Measurements from ENCODE around the gene LUC7L3.
"Not testable (repeated sequence)": the region's sequence is repeated elsewhere in the genome, so short reads cannot be mapped to it uniquely, and the experiment has no call there.

Gene LUC7L3

DNA sequence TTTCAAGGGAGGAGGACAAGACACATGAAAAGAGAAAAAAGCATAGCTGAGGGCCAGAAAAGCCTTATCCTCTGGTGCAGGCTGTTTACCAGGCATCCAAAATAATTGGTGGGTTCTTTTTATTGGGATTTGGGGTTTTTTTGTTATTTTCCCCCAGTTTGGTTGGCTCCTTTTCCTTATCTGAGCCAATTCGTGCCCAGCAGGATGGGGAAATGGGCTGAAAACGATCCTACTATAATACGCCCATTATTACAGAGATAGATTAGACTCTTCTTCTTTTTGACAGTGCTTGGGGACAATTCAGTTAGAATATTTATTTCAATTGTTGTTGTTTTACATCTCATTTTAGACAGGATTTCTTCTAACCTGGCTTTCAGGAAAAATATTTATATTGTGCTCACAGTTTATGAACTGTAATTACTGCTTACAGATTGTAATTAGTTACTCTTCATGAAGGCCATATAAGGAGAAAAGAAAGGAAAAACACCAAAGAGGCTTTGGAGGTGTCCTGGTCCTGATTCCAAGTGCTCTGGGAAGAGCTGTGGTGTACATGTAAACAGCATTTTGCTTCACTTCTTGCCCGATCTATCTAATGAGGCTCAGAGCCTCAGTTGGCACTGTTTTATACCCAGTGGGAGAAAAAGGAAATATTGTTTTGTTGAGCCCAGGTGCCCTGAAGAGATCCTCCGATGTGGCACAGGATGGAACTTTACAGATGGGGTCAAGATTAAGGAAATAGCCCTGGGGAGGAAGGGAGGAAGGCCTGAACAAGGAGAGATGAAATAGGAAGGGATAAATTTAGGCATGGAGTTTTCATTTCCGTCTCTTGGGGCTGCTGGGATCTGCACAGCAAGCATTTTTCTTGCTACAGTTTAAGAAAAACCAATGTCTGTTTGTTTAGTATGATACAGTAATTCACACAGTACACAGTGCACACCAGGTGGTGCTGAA lies 11.1 kb upstream of the LUC7L3 start:
- no peak for DNase-seq (ENCODE audit: low spot score)

DNA sequence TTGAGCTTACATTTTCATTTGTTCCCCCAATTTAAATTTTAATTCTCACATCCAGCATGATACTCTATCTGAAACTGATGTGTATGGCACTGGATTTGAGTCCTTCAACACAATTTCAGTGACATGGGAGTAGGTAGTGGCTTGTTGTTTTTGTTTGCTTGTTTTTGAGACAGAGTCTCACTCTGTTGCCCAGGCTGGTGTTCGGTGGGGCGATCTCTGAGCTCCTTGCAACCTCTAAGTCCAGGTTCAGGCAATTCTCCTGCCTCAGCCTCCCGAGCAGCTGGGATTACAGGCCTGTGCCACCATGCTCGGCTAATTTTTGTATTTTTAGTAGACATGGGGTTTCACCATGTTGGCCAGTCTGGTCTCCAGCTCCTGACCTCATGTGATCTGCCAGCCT lies 10.3 kb upstream of the LUC7L3 start:
- not testable (repeated sequence) for DNase-seq (ENCODE audit: low spot score)

DNA sequence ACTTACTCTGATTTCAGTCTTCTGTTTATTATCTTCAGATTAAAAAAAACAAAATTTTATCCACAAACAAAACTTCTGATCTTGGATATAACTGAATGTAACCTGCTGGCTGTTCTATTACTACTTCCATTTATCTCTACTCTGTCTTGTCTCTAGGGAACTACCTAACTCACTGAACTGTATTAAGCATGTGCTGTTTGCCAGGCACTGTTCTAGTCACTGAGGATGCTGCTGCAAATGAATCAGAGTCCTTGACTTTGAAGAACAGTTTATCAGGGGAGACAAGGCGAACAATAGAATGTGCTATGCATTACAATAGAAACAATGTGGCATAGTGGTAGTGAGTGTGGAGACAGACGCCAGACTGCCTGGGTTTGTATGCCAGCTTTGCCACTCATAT lies 9.4 kb upstream of the LUC7L3 start:
- no peak for DNase-seq (ENCODE audit: low spot score)

DNA sequence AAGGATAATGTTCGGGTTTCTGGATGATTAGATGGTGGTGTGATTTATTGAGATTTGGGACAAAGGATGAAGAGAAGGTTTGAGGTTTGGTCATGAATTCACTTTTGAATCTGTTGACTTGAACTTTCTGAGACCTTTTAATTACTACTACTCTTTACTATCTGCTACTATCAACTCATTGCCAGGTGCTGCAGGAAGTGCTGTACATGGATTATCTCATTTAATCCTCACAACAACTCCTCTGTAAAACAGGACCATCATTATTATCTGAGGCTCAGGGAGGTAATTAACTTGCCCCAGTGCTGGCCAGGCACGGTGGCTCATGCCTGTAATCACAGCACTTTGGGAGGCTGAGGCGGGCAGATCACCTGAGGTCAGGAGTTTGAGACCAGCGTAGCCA lies 8.8 kb upstream of the LUC7L3 start:
- no peak for DNase-seq (ENCODE audit: low spot score)

DNA sequence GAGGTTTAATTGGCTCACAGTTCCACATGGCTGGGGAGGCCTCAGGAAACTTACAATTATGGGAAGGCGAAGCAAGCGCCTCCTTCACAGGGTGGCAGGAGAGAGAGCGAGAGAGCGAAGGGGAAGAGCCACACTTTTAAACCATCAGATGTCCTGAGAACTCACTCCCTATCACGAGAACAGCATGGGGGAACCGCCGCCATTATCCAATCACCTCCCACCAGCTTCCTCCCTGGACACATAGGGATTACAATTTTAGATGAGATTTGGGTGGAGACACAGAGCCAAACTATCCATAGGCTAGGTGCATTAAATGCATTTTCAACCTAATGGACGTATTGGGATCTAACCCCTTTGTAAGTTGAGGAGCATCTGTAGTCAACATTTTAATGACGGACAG lies 6.8 kb upstream of the LUC7L3 start:
- DNase-seq (ENCODE audit: low spot score) = no peak

DNA sequence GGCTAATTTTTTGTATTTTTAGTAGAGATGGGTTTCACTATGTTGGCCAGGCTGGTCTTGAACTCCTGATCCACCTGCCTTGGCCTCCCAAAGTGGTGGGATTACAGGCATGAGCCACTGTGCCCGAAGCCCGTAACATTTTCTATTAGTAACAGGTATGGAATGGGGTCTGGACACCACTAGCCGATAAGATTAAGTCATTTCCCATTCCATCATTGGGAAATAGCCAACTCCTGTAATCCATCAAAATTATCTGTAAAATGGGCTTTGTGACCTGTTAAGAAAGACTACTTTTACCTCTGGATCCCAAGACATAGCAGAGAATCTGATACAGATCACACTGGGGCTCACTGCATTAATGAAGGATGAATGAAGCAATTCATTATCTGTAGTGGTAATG lies 3.9 kb upstream of the LUC7L3 start:
- no peak for DNase-seq (ENCODE audit: low spot score)

DNA sequence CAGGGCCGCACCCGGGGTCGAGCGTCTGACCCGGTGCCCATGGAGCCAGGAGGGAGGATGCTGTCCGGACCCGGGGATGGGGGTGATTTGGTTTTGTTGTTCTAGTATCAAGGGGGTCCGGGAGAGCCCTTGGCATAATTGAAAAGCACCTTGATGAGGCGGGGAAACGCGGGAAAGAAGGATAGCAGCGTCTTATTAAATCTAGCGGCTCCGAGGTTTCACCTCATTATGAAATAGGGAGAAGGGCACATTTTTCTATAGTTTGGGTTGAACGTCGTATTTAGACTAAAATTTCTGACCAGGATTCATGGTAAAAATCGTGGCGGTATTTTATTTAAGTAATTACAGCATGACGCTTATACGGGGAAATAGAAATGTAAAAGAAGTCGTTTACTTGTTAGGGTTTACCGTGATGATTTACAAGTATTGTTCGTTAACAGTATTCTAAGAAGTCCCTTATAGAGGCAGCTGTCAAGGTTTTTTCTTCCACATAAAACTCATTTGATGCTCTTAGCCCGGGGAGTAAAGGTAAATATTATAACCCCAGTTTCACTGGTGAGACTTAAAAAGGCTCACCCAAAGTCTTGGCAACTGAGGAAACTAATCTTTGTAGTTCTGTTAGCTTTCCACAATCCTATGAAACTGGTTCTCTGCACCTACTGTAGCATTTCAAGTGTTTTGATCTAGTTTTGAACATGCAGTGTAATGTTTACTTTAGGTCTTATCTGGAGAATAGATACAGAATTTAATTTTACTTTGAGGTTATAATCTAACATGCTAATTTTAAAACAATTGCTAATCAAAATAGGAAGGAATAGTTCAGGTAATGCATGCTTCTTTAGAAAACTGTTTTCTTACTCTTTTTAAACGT lies 756 bp downstream of the LUC7L3 start:
- no peak for DNase-seq (ENCODE audit: low spot score)

DNA sequence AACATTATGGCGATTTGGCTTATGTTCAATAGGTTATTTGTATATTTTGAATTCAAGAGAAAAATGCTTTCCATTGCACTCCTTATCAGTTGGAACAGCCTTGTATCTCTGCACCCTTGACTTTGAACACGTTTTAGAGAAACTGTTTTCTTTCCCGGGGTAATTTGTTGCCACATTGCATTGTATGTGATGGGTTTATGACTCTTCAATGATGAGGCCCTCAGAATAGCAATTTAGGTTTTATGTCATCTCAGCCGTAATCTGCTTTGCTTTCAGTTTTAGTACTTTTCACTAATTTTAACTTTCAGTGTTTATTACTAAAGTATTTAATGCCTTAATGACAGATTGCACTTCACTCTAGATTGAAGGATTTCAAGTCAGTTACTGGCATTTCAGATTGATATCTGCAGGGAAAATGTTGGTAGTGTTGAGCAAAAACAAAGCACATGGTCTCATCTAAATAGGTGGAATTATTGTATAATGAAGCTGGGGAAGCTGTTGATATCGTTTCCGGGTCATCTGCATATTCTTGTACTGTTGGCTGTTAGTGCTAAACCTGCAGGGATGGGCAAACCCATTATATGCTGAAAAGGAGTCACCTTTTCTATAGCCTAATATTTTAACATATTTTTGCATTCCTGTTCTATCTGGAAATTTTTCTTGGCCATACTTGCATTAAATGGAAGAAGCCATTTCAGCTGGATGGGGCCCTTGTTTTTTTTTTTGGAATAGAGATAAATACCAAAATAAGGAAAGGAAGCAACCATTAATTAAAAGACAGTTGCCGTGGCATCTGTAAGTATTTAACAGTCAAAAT lies 2.0 kb downstream of the LUC7L3 start:
- DNase-seq (ENCODE audit: low spot score) = no peak

DNA sequence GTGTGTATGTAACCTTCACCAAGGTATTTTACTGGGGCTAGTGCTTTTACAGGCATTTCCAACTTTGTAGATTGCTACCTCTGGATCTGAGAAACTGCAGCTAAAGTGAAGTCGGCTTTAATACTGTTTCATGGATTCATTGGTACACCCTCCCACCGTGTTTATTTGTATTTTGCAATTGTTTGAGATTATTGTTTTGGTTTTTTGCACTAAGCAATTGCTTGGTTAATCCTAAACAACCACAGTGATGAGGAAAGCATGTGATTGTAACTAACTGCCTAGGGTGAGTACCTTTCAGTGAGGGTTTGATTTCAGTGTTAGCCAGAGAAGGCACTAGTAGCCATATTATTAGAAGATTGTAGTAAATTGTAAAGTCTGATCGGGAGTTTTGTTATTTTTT lies 3.3 kb downstream of the LUC7L3 start:
- DNase-seq (ENCODE audit: low spot score) = no peak

DNA sequence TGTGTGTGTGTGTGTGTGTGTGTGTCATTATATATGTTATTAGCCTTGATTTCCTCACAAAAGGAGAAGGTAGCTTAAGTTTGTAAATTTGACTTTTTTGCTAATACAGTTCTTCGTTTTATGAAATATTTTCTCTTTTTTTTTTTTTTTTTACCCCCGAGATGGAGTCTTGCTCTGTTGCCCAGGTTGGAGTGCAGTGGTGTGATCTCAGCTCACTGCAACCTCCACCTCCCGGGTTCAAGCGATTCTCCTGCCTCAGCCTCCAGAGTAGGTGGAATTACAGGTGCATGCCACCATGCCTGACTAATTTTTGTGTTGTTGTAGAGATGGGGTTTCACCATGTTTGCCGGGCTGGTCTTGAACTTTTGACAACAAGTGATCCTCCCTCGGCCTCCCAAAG lies 5.2 kb downstream of the LUC7L3 start:
- not testable (repeated sequence) for DNase-seq (ENCODE audit: low spot score)

DNA sequence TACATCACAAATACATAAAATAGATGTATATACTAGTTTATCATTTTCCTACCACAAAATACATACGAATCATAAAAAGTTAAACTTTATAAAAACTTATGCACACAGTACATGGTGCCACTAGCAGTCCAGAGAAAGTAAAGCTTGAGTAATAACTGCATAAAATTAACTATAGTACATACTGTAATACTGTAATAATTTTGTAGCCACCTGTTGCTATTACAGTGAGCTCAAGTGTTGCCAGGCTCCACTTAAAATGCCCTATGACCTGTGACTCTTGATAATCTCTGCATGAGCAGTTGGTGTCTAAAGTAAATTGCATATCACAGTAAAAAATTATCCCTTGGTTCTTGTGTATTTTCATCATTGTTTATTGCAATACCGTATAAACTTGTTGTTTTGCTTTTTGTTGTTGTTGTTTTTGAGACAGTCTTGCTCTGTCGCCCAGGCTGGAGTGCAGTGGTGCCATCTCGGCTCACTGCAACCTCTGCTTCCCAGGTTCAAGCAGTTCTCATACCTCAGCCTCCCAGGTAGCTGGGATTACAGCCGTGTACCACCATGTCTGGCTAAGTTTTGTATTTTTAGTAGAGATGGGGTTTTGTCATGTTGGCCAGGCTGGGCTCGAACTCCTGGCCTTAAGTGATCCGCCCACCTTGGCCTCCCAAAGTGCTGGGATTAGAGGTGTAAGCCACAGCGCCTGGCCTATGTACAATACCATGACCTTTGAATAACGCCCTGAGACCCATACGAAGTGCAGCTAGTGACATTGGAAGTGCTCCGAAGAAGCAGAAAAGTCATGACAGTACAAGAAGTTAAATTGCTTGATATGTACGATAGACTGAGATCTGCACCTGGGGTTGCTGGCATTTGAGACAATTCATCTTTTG lies 6.6 kb downstream of the LUC7L3 start:
- DNase-seq (ENCODE audit: low spot score) = no peak

DNA sequence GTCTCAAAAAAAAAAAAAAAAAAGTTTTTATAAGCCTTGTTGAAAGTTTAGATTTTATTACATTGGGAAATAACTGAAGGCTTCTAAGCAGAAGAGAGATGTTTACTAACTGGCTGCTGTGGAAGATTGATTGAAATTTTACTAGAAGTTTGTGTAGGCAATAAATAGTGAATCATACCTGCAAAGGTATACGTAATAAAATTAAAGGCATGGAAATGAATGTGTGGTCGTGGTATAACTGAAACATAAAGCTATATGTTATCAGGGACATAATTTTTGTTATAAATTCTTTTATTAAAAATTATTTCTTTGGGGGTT lies 8.7 kb downstream of the LUC7L3 start:
- DNase-seq (ENCODE audit: low spot score) = peak; percentile 20

DNA sequence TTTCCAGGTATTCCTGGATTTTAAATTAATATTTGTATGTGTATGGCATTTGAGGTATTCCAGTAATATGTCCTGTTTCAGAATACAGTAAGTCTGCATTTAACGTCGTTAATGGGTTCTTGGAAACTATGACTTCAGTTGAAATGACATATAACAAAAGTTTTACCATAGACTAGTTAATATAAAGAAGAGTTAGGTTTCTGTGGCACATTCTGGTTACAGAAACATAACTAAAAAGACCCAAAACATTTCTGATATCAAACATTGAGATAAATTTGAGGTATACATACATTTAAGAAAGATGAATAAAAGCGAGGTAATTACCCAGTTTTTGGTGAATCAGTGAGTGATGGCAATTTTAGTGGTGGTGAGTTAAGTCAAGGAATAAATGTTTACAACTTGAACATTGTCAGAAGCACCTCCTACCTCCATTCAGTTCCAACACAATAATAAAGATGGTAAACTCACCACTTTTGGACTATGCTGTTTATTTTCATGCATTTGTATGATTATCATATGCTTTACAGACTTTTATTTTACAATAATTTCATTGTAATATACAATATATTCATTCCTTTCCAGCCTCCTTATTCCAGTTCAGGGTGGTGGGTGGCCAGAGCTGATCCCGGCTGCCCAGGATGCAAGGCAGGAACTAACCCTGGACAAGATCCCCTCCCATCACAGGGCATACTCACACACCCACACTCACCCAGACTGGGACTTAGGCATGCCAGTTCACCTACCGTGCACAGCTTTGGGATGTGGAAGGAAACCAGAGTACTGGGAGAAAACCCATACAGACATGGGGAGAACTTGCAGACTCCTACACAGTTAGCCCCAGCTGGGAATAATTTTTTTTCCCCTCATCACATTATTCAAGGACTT lies 9.7 kb downstream of the LUC7L3 start:
- DNase-seq (ENCODE audit: low spot score) = no peak

DNA sequence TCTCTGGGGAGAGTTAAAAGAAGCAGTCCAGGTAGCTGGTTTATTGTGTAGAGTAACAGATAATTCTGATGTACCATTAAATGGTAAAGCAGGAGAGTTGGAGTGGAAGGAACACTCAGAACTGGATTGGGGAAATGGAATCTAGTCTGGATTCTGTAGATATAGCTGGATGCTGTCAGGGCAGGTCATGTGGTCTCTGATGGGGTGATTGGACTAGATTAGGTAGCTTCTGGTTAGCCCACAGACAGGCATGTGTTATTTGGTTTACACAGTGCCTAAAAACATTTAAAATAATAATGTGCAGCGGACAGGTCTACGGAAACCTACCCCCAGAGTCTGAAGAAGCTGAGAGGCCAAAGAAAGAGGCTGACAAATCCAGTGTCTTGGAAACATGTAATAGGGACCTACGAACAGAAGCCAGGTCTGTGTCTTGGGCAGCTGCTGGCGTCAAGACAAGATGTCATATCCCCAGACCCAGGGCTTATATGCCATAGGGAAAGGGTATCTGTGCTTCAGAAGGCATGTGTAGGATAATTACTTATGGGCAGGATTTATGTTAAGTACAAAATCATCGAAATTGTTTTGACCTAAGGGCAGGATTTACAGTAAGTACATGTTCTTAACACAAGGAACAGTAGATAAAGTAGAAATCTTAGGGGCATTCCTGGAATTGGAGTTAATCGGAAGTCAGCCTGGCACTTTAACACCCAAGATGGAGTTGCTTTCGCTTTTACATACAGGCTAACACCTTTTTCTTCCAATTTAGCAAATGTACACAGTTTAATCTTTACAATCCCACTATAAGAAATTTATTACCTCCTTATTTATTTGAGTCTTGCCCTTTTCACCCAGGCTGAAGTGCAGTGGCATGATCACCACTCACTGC lies 12.4 kb downstream of the LUC7L3 start:
- no peak for DNase-seq (ENCODE audit: low spot score)

DNA sequence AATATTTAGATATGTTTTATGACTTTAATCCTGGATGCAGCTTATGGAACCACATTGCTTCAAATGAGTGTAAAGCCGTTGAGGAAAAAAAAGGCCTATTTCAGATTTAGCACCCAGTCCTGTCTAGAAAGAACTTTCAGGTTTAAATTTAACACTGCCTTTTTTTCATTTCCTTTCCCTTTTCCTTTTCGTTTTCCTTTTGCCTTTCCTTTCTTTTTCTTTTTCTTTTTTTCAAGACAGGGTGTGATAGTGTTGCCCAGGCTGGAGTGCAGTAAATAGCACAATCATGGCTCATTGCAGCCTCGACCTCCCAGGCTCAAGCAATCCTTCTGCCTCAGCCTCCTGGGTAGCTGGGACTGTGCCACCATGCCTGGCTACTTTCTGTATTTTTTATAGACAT lies 15.9 kb downstream of the LUC7L3 start:
- DNase-seq (ENCODE audit: low spot score) = no peak

DNA sequence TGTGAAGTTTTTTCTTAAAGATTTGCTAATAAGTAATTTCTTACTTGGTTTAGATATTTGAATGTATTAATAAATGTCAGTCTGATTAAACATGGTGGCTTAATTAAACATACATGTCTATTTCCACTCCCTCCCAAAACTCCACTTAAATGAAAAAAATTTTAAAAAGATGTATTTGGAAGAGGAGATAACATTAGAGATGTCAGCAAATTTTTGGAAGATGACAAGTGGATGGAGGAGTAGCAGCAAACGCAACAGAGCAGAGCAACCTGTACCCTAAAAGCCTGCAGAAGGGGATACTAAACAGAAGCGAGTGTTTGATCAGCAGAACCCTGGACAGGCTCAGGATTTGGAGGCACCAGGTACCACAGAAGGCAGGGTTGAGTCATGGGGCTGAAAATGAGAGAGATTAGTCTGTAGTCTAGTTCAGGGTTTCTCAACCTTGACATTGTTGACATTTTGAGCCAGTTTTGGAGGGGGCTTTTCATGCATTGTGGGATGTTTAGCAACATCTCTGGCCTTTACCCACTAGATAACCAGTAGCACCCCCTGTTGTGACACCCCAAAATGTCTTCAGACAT lies 17.8 kb downstream of the LUC7L3 start:
- no peak for DNase-seq (ENCODE audit: low spot score)

DNA sequence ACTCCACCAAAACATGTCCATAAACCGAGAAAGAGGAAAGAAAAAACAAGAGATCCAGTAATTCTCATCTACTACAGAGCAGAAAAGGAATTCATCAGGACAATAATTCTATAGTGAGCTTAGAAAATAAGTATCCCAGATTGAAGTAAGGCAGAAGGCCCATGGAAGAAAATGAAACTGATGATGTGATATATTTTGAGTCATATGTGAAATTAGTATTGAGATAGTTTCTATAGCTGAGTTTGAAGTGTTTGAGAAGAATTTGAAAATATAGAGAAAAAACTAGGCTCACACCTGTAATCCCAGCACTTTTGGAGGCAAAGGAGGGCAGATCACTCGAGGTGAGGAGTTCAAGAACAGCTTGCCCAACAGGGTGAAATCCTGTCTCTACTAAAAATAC lies 19.7 kb downstream of the LUC7L3 start:
- DNase-seq (ENCODE audit: low spot score) = no peak

DNA sequence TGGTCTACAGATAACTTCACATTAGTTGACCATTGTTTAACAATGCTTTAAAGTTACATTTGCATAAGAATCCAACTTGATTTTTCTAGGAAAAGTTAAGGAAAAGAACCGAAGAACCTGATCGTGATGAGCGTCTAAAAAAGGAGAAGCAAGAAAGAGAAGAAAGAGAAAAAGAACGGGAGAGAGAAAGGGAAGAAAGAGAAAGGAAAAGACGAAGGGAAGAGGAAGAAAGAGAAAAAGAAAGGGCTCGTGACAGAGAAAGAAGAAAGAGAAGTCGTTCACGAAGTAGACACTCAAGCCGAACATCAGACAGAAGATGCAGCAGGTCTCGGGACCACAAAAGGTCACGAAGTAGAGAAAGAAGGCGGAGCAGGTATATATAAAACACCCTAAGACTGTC lies 26.2 kb downstream of the LUC7L3 start:
- no peak for DNase-seq (ENCODE audit: low spot score)

DNA sequence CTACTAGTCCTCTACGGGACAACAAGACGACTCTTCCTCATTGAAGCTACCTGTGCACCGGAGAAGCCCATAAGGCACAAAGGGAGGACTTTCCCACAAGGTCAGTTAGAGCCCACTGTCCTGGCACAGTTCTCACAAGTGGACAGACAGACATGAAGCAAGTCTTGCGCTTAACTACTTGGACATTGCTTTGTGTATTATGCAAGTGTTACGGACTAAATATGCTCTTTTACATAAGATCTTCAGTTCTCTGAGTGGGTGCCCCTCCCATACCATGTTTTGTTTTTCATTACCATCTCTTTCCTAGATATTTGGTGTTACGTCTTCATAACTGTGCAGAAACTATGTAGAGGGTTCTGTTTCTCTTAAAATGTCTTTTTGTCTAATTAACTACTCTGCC lies 29.8 kb downstream of the LUC7L3 start:
- DNase-seq (ENCODE audit: low spot score) = no peak
